ENCODE data around the gene ZC3H13. TPM values are rescaled to one million over a fixed set of nuclear protein-coding genes. Genes with fewer than 3 reads are reported as not detected.

ZC3H13 gene
- total RNA-seq, 1 experiment from 2014 or later: 14.3 TPM

Other genes starting within 250 kb of the ZC3H13 start
- gene SIAH3, start 201.0 kb downstream of the ZC3H13 start, total RNA-seq (2014; rRNA removed; shearing (Covaris generic)): 0.10 TPM in 1 of 2 replicates, not detected in the other
- gene CPB2, start 52.3 kb upstream of the ZC3H13 start, total RNA-seq (2014; rRNA removed; shearing (Covaris generic)): not detected in 2 replicates
- gene LCP1, start 129.4 kb upstream of the ZC3H13 start, total RNA-seq (2014; rRNA removed; shearing (Covaris generic)): not detected in 2 replicates
- not detected in 2 replicates for gene LRRC63, start 159.2 kb upstream of the ZC3H13 start, total RNA-seq (2014; rRNA removed; shearing (Covaris generic))